Neural progenitor cell (in vitro differentiated cells): ENCODE data around the gene CACNB4. TPM values are rescaled to one million over a fixed set of nuclear protein-coding genes. Genes with fewer than 3 reads are reported as not detected.

ENCODE experiments used
- DNase-seq: peaks from one replicate; pipeline ENCODE4 v3.0.0-alpha.2; 2016; ENCODE audit warnings: low spot score
- H2AFZ ChIP-seq: fragments of 200-600 bp; sonication (generic); replicated peaks from 2 replicates; pipeline ENCODE4 v1.6.1; 2016; ENCODE audit warnings: antibody characterized with exemption
- H3F3A ChIP-seq: fragments of 200-600 bp; sonication (generic); 2 replicates; pipeline ENCODE4 v1.6.1; 2016; ENCODE audit warnings: antibody characterized with exemption, low read depth
- H3K27ac ChIP-seq: fragments of 200-600 bp; sonication (generic); 2 replicates; pipeline ENCODE4 v1.5.1; 2016; ENCODE audit warnings: mild to moderate bottlenecking
- H3K27me3 ChIP-seq: fragments of 200-600 bp; sonication (generic); 2 replicates; pipeline ENCODE4 v1.6.1; 2016; ENCODE audit warnings: mild to moderate bottlenecking, moderate library complexity
- H3K36me3 ChIP-seq: fragments of 200-600 bp; sonication (generic); 2 replicates; pipeline ENCODE4 v1.5.1; 2016
- H3K4me1 ChIP-seq: fragments of 200-600 bp; sonication (generic); 2 replicates; pipeline ENCODE4 v1.6.1; 2016; ENCODE audit warnings: mixed run types
- H3K4me2 ChIP-seq: fragments of 200-600 bp; sonication (generic); 2 replicates; pipeline ENCODE4 v1.6.1; 2016
- H3K4me3 ChIP-seq: fragments of 200-600 bp; sonication (generic); 2 replicates; pipeline ENCODE4 v1.5.1; 2016
- H3K79me2 ChIP-seq: fragments of 200-600 bp; sonication (generic); 2 replicates; pipeline ENCODE4 v1.6.1; 2016; ENCODE audit warnings: low read depth
- H3K9ac ChIP-seq: fragments of 200-600 bp; sonication (generic); 2 replicates; pipeline ENCODE4 v1.6.1; 2016
- H3K9me3 ChIP-seq: fragments of 200-600 bp; sonication (generic); 2 replicates; pipeline ENCODE4 v1.5.1; 2016; ENCODE audit warnings: low read depth
- H4K20me1 ChIP-seq: fragments of 200-600 bp; sonication (generic); 2 replicates; pipeline ENCODE4 v1.6.1; 2016; ENCODE audit warnings: low read depth
- H3K27ac Mint-ChIP-seq: 3 replicates; pipeline ENCODE4 v1.8.0; 2021; ENCODE audit warnings: mixed read lengths
- H3K27me3 Mint-ChIP-seq: 2 replicates; pipeline ENCODE4 v1.8.0; 2022; ENCODE audit warnings: low read depth, mild to moderate bottlenecking, inconsistent platforms, moderate library complexity, mixed read lengths; ENCODE audit not compliant: insufficient read depth
- H3K36me3 Mint-ChIP-seq: 3 replicates; pipeline ENCODE4 v1.8.0; 2021; ENCODE audit warnings: mixed read lengths
- H3K4me1 Mint-ChIP-seq: 3 replicates; pipeline ENCODE4 v1.8.0; 2021; ENCODE audit warnings: mixed read lengths
- H3K4me3 Mint-ChIP-seq: 3 replicates; pipeline ENCODE4 v1.8.0; 2021; ENCODE audit warnings: mild to moderate bottlenecking, moderate library complexity, mixed read lengths
- H3K9me3 Mint-ChIP-seq: 3 replicates; pipeline ENCODE4 v1.8.0; 2020; ENCODE audit warnings: mixed read lengths
- EZH2 ChIP-seq: fragments of 200-600 bp; sonication (generic); IDR thresholded peaks from 2 replicates; pipeline ENCODE4 v1.6.1; 2017; ENCODE audit warnings: antibody characterized with exemption, mild to moderate bottlenecking, moderate library complexity
- EZH2phosphoT487 ChIP-seq: fragments of 200-600 bp; sonication (generic); IDR thresholded peaks from 2 replicates; pipeline ENCODE4 v1.6.1; 2017; ENCODE audit warnings: antibody characterized with exemption
- total RNA-seq: library from RNA; depleted of rRNA; stranded (reverse); fragments of >200 nt; gene quantifications from 2 replicates; pipeline ENCODE4 v1.2.3, GENCODE V29; 2015; ENCODE audit warnings: low replicate concordance
- TF ChIP-seq, protein P1 (sequence below): fragments of 200-600 bp; sonication (generic); IDR thresholded peaks from 2 replicates; pipeline ENCODE4 v1.5.1; 2017; ENCODE audit warnings: antibody characterized with exemption, mild to moderate bottlenecking

CACNB4 gene
- total RNA-seq, 1 donor from 2014 or later = 14.2 TPM

DNA sequence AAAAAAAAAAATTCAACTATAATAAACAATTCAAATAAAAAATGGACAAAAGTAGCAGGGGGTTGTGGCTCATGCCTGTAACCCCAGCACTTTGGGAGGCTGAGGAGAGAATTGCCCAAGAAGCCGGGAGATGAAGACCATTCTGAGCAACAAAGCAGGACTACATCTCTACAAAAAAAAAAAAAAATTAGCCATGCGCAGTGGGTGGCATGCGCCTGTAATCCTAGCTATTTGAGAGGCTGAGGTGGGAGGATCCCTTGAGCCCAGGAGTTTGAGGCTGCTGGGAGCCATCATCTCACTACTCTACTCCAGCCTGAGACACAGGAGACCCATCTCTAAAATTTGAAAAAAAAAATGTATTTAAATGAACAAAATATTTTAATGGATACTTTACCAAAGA, 4.4 kb upstream of the CACNB4 start:
- Histone ChIP-seq H3K79me2 (no peaks in the 10 kb centered on the region), H3F3A (no peaks in the 10 kb centered on the region), H3K4me3 (no peak overlapping the region), H4K20me1 (no peaks in the 10 kb centered on the region), H2AFZ (no peak overlapping the region), H3K4me2 (no peak overlapping the region), H3K9ac (no peak overlapping the region), H3K9me3 (no peaks in the 10 kb centered on the region), H3K27ac (no peak overlapping the region), H3K4me1 (no peaks in the 10 kb centered on the region), H3K27me3 (peaks cover 47% of the 10 kb centered on the region), H3K36me3 (no peaks in the 10 kb centered on the region)
- TF ChIP-seq, protein P1, sequence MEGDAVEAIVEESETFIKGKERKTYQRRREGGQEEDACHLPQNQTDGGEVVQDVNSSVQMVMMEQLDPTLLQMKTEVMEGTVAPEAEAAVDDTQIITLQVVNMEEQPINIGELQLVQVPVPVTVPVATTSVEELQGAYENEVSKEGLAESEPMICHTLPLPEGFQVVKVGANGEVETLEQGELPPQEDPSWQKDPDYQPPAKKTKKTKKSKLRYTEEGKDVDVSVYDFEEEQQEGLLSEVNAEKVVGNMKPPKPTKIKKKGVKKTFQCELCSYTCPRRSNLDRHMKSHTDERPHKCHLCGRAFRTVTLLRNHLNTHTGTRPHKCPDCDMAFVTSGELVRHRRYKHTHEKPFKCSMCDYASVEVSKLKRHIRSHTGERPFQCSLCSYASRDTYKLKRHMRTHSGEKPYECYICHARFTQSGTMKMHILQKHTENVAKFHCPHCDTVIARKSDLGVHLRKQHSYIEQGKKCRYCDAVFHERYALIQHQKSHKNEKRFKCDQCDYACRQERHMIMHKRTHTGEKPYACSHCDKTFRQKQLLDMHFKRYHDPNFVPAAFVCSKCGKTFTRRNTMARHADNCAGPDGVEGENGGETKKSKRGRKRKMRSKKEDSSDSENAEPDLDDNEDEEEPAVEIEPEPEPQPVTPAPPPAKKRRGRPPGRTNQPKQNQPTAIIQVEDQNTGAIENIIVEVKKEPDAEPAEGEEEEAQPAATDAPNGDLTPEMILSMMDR = no peak
- TF ChIP-seq EZH2 (no peak), EZH2phosphoT487 (no peak)
- Mint-ChIP-seq H3K36me3 (no peaks in the 10 kb centered on the region), H3K9me3 (no peaks in the 10 kb centered on the region), H3K4me3 (no peak overlapping the region), H3K27me3 (peaks cover 4% of the 10 kb centered on the region), H3K27ac (no peak overlapping the region), H3K4me1 (peaks cover 10% of the 10 kb centered on the region)
- no peak for DNase-seq

DNA sequence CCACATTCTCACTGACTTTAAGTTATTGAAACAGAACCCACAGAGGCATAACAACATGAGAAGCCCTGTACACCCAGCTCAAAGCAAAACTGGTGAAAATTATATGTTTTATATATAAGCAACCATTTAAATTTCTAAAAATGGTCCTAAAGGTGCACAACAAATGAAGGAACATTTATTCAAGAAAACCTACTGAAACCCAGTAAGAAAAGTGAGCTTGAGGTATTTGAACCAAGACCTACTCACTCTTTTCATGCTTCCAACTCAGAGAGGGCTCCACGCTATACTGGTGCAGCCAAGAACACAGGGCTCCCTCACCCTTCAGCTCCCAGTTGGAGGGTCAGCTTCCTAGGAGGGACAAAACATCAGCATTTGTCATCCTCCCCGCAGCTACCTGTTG, 2.1 kb upstream of the CACNB4 start:
- Mint-ChIP-seq H3K27me3 (peaks cover 14% of the 10 kb centered on the region), H3K4me3 (no peak overlapping the region), H3K9me3 (no peaks in the 10 kb centered on the region)

GRCh38 chr2:152099367-152100050, 665 bp upstream of the CACNB4 start:
- Histone ChIP-seq H3K27ac (no peak overlapping the region), H3K36me3 (no peaks in the 10 kb centered on the region), H2AFZ (peak overlapping the region; percentile 99), H3K9me3 (no peaks in the 10 kb centered on the region), H3K4me3 (peak overlapping the region; percentile 70), H3K79me2 (no peaks in the 10 kb centered on the region), H3K4me2 (peak overlapping the region; percentile 96), H3K9ac (no peak overlapping the region), H4K20me1 (peaks cover 6% of the 10 kb centered on the region), H3K4me1 (peaks cover 7% of the 10 kb centered on the region), H3F3A (peaks cover 11% of the 10 kb centered on the region), H3K27me3 (peaks cover 84% of the 10 kb centered on the region)
- H3K9me3 Mint-ChIP-seq = no peaks in the 10 kb centered on the region
- peak overlapping the region; percentile 9 for H3K27ac Mint-ChIP-seq
- H3K27me3 Mint-ChIP-seq = peaks cover 14% of the 10 kb centered on the region
- peak overlapping the region; percentile 92 for H3K4me3 Mint-ChIP-seq
- H3K4me1 Mint-ChIP-seq = peaks cover 17% of the 10 kb centered on the region
- no peaks in the 10 kb centered on the region for H3K36me3 Mint-ChIP-seq
- peak; percentile 39 for DNase-seq
- TF ChIP-seq, protein P1 = no peak
- no peak for TF ChIP-seq EZH2phosphoT487
- TF ChIP-seq EZH2 = no peak

More for the DNA sequence above, 2.1 kb upstream of the CACNB4 start:
- Histone ChIP-seq H4K20me1 (peaks cover 6% of the 10 kb centered on the region), H3K9me3 (no peaks in the 10 kb centered on the region), H3F3A (peaks cover 11% of the 10 kb centered on the region), H3K27ac (no peak overlapping the region), H3K27me3 (peaks cover 70% of the 10 kb centered on the region), H3K9ac (no peak overlapping the region), H3K4me2 (no peak overlapping the region), H3K4me1 (peaks cover 7% of the 10 kb centered on the region), H3K36me3 (no peaks in the 10 kb centered on the region), H3K4me3 (no peak overlapping the region), H2AFZ (no peak overlapping the region), H3K79me2 (no peaks in the 10 kb centered on the region)
- TF ChIP-seq EZH2 (no peak), EZH2phosphoT487 (no peak)
- TF ChIP-seq, protein P1 = no peak
- no peaks in the 10 kb centered on the region for H3K36me3 Mint-ChIP-seq
- H3K4me1 Mint-ChIP-seq = peaks cover 17% of the 10 kb centered on the region
- DNase-seq = no peak
- no peak overlapping the region for H3K27ac Mint-ChIP-seq
